ENCODE data around the gene ERCC4. TPM values are rescaled to one million over a fixed set of nuclear protein-coding genes. Genes with fewer than 3 reads are reported as not detected.
"Not testable (repeated sequence)": the region's sequence is repeated elsewhere in the genome, so short reads cannot be mapped to it uniquely, and the experiment has no call there.

ERCC4 gene
- 11.2 and 15.6 TPM in 2 replicates for total RNA-seq (2014; rRNA removed; shearing (Covaris generic))
- 5.1 and 8.8 TPM in 2 replicates for polyA plus RNA-seq (2015; cell fraction: cytosol; rRNA removed)
- 7.0 and 7.3 TPM in 2 replicates for polyA plus RNA-seq (2015; cell fraction: nucleus; rRNA removed)

- peak; percentile 99 for DNase-seq (ENCODE audit: low read depth, low spot score)
- in situ Hi-C loops (cut with HindIII; ENCODE audit: low pct_unique_long_range_greater_than_20kb, low sequenced_read_pairs): no loop called here
Measured at GRCh38 chr16:13919683-13920509, at the start of gene ERCC4. ERCC4 (plus strand) TSS chr16:13920154; CDS start chr16:13920166, 12 bp downstream.

- in situ Hi-C loops (cut with HindIII; ENCODE audit: low pct_unique_long_range_greater_than_20kb, low sequenced_read_pairs): no loop called here
- DNase-seq (ENCODE audit: low read depth, low spot score): peak; percentile 43
Measured at GRCh38 chr16:13873835-13874438, 46.0 kb upstream of the ERCC4 start.

GRCh38 chr16:13875614-13876284, 44.2 kb upstream of the ERCC4 start:
- in situ Hi-C loops (cut with HindIII; ENCODE audit: low pct_unique_long_range_greater_than_20kb, low sequenced_read_pairs): no loop called here
- DNase-seq (ENCODE audit: low read depth, low spot score): no peak

- DNase-seq (ENCODE audit: low read depth, low spot score): no peak
- in situ Hi-C loops (cut with HindIII; ENCODE audit: low pct_unique_long_range_greater_than_20kb, low sequenced_read_pairs): no loop called here
Measured at GRCh38 chr16:13883276-13883675, 36.7 kb upstream of the ERCC4 start.

- in situ Hi-C loops (cut with HindIII; ENCODE audit: low pct_unique_long_range_greater_than_20kb, low sequenced_read_pairs): no loop called here
- no peak for DNase-seq (ENCODE audit: low read depth, low spot score)
Measured at GRCh38 chr16:13883881-13884280, 36.1 kb upstream of the ERCC4 start.

- in situ Hi-C loops (cut with HindIII; ENCODE audit: low pct_unique_long_range_greater_than_20kb, low sequenced_read_pairs): no loop called here
- DNase-seq (ENCODE audit: low read depth, low spot score): no peak
Measured at GRCh38 chr16:13885700-13886099, 34.3 kb upstream of the ERCC4 start.

GRCh38 chr16:13886608-13887007, 33.3 kb upstream of the ERCC4 start:
- in situ Hi-C loops (cut with HindIII; ENCODE audit: low pct_unique_long_range_greater_than_20kb, low sequenced_read_pairs): no loop called here
- no peak for DNase-seq (ENCODE audit: low read depth, low spot score)

GRCh38 chr16:13889323-13889722, 30.6 kb upstream of the ERCC4 start:
- DNase-seq (ENCODE audit: low read depth, low spot score); in situ Hi-C loops (cut with HindIII; ENCODE audit: low pct_unique_long_range_greater_than_20kb, low sequenced_read_pairs): not testable (repeated sequence)

GRCh38 chr16:13892301-13892700, 27.7 kb upstream of the ERCC4 start:
- in situ Hi-C loops (cut with HindIII; ENCODE audit: low pct_unique_long_range_greater_than_20kb, low sequenced_read_pairs): no loop called here

GRCh38 chr16:13895516-13895915, 24.4 kb upstream of the ERCC4 start:
- no peak for DNase-seq (ENCODE audit: low read depth, low spot score)
- in situ Hi-C loops (cut with HindIII; ENCODE audit: low pct_unique_long_range_greater_than_20kb, low sequenced_read_pairs): no loop called here

More at GRCh38 chr16:13892301-13892700, 27.7 kb upstream of the ERCC4 start:
- no peak for DNase-seq (ENCODE audit: low read depth, low spot score)

GRCh38 chr16:13896543-13897182, 23.3 kb upstream of the ERCC4 start:
- in situ Hi-C loops (cut with HindIII; ENCODE audit: low pct_unique_long_range_greater_than_20kb, low sequenced_read_pairs): no loop called here
- DNase-seq (ENCODE audit: low read depth, low spot score): peak; percentile 39

GRCh38 chr16:13897806-13898205, 22.1 kb upstream of the ERCC4 start:
- DNase-seq (ENCODE audit: low read depth, low spot score): no peak
- in situ Hi-C loops (cut with HindIII; ENCODE audit: low pct_unique_long_range_greater_than_20kb, low sequenced_read_pairs): no loop called here

GRCh38 chr16:13898233-13898632, 21.7 kb upstream of the ERCC4 start:
- DNase-seq (ENCODE audit: low read depth, low spot score): no peak
- in situ Hi-C loops (cut with HindIII; ENCODE audit: low pct_unique_long_range_greater_than_20kb, low sequenced_read_pairs): no loop called here

- in situ Hi-C loops (cut with HindIII; ENCODE audit: low pct_unique_long_range_greater_than_20kb, low sequenced_read_pairs): no loop called here
- no peak for DNase-seq (ENCODE audit: low read depth, low spot score)
Measured at GRCh38 chr16:13902052-13902451, 17.9 kb upstream of the ERCC4 start.

- in situ Hi-C loops (cut with HindIII; ENCODE audit: low pct_unique_long_range_greater_than_20kb, low sequenced_read_pairs): no loop called here
Measured at GRCh38 chr16:13902677-13903076, 17.3 kb upstream of the ERCC4 start.

GRCh38 chr16:13904179-13904691, 15.7 kb upstream of the ERCC4 start:
- no peak for DNase-seq (ENCODE audit: low read depth, low spot score)
- in situ Hi-C loops (cut with HindIII; ENCODE audit: low pct_unique_long_range_greater_than_20kb, low sequenced_read_pairs): no loop called here

More at GRCh38 chr16:13902677-13903076, 17.3 kb upstream of the ERCC4 start:
- DNase-seq (ENCODE audit: low read depth, low spot score): no peak

- DNase-seq (ENCODE audit: low read depth, low spot score): peak; percentile 62
- in situ Hi-C loops (cut with HindIII; ENCODE audit: low pct_unique_long_range_greater_than_20kb, low sequenced_read_pairs): not testable (repeated sequence)
Measured at GRCh38 chr16:13904822-13905221, 15.1 kb upstream of the ERCC4 start.

Data from SK-MEL-5 (cell line).